HG03025 (cell line): ENCODE results near the gene CDS2.

Source experiments
- ATAC-seq: cut with Tn5 transposase; IDR thresholded peaks from one replicate; pipeline ENCODE4 v1.9.1; 2021; ENCODE audit warnings: mild to moderate bottlenecking, moderate library complexity; ENCODE audit not compliant: unreplicated experiment, low FRiP score

The CDS2 gene

DNA sequence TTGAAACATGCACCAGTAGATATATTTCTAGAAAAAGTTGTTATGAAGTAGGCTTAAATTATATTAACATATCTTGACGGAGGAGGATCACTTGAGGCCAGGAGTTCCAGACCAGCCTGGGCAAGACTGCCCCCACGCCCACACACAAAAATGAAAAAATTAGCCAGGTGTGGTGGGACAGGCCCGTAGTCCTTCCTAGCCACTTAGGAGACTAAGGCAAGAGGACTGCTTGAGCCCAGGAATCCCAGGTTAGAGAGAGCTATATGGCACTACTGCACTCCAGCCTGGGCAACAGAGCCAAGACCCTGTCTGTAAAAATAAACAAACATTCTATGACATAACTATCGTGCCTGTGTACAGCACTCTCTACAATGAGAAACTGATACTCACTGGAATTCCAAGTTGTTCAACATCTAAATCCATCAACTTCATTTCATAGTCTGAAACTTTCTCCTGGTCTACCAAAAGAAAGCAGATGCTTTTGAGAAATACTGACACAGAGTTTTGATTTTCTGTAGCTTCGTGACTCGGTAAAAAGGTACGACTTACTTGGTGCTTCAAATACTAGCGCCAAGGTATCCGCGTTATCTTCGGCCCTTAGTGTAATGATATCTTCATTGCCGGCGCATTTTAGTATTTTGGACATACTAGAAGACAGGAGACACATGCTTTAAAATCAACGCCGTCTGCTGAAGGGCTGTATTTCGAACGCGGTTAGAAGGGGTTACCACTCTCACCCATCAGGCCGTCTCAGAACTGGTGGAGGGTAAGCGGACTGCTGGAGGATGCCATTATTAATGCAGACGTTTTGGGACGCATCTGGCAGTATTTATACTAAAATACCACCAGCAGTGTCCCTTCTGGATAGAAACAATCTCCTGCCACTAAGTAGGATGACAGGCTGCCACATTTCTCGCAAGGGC, 8.3 kb upstream of the CDS2 start:
- no peak for ATAC-seq

DNA sequence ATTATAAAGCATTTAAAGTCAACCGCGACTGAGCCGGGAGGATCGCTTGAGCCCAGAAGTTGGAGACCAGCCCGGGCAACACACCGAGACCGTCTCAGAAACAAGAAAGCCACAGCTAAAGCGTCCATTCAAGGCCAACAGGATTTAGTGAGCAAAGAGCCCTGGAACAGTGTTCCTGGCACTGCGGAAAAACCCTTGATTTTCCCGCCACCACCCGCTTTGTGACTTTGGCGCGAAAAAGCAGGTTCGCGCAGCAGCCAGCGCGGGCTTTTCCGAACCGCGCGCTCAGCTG, 7.7 kb upstream of the CDS2 start:
- ATAC-seq: no peak

DNA sequence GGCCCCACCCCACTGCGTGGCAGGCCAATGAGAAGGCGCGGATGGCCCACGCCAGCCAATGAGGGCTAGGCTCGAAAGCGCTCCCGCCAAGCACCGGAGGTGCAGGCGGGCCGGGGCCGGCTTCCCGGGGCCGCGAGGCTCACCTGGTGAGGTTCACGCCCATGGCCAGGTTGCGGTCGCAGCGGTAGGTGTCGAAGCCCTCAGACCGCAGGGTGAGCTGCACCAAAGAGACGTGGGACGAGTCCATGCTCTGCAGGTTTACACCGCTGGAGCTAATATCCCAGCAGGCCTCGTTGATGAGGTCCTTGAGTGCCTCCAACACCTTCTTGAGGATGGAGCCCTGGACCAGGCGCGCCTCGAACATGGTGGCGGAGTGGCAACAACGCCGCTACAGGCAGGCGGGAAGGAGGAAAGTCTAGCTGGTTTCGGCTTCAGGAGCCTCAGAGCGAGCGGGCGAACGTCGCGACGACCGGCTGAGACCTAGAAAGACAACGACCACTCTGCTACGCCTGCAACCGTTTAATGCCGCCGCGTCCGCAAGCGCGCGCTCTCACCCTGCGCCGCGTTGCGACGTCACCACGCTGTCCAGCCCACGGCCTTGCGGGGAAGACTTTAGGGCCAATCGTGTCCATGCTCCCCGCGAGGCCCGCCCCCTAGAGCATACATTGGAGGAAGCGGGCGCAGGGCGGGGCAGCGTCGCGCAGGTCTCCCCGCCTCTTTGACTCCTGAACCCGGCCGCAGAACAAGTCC, 7.2 kb upstream of the CDS2 start, which contains the start of gene PCNA:
PCNA (minus strand) TSS at position 524 of the 750 bp plus-strand sequence; CDS start at position 364, 160 bp downstream.
- ATAC-seq: peak; percentile 94

DNA sequence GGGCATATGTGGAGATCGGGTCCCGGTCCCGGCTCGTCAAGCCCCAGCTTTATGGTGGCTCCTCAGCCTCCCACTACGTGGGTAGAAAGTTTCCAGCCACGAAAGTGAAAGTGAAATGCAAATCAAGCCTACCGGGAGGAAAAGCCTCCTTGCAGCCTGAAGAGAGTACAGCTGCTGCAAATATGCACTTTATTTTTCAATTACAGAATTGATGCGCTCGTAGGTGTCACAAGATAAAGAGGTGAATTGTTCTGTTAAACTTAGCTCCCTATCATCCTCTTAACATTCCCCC, 6.7 kb upstream of the CDS2 start:
- ATAC-seq: no peak

DNA sequence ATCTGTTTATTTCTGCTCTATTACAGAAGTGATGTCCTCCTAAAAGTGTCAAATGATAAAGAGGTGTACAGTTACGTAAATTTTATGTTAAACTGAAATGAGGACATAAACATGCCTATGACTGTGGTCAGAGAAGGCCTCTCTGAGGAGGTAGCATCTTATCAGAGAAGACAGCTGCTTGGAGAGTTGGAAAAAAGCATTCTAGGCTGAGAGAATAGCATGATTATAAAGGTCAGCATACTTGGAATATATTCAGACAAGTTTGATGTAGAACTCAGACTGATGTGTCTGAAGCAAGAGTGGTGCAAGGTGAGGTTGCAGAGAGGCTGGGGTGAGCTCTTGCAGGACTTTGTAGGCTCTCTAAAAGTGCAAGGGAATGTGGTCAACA, 3.9 kb upstream of the CDS2 start:
- ATAC-seq: no peak

DNA sequence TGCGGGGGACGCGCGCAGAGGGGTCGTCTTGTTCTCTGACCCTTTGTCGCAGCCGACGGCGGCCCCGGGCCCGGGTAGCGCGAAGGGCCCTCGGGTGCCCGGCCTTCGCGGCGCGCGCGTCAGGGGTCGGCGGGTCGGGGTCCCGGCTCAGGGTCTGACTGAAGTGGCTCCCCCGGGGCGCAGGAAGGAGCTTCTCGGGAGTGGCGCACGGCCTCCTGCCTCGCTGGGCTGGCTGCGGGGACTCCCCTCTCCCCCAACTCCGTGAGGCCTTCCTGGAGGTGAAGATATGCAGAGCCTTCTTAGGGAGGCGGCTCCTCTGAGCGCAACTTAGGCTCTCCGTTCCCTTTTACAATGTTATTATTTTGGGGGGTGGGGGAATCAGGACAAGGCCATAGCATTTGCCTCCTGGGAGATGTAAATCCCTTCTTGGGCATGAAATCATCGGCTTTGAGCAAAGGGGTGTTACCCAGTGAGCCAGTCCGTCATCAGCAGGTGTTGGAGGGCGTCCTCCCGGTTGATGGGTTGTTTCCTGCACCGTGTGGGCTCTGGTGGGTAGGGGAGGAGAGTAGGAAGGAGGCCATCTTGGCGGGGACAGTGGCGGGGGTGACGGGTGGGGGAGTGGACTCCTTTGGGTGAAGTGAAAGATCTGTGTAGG, 523 bp downstream of the CDS2 start:
- ATAC-seq: peak; percentile 12

DNA sequence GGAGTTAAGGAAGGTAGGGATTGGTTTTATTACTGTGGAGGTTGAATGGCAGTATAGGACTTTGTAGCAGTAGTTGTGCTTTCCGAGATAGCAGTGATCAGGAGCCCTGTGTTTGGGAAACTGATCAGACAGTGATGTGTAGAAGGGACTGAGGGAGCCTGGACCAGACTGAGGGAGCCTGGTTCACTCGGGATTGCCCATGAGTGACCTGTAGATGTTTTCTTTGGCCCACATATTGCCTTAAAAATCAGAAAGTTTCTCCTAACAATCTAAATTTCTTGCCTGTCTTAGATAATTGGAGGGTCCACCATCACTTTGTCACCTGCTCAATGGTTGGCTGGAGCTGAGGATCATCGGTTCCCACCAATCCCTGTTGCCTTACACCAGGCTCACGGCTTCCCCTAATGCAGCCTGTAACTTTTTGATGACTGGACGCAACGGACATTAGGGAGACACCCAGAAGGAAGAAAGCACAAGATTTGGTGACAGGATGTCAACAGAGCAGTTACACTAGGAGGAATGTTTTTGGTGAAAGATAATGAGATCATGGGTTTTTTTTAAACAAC, 1.1 kb downstream of the CDS2 start:
- ATAC-seq: no peak

DNA sequence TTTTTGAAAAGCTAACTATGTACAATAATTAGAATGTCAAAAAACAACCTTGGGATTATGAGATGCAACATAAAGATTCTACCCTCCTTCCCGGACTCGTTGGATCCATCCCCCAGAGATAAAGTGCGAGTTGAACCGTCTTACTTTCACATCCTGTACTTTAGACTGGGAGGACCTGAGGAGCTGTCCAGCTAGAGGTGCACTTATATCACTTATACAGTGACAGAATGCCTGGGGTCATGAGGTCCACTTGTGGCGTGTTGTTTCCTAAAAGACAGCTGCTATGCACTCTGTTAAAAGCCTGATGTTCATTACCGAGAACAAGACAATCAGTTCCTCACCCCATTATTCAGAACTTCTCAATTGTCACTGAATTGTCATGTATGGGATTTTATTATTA, 2.1 kb downstream of the CDS2 start:
- ATAC-seq: no peak

DNA sequence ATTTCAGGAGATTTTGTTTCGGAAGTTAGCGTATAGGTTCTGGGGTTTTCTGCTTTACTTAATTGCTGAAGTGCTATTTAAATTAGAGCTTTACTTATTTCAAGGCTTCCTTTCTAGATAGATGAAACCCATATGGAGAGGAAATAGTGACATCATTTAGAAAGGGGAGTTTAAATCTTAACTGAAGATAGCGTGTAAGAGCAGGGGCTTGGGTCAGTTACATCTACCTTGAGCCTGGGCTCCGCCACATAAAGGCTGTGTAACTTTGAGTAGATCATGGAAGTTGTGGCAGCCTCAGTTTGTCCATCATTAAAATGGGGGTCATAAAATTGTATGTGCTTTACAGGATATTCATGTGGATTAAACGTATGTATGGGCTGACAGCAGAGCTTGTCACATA, 4.7 kb downstream of the CDS2 start:
- no peak for ATAC-seq

DNA sequence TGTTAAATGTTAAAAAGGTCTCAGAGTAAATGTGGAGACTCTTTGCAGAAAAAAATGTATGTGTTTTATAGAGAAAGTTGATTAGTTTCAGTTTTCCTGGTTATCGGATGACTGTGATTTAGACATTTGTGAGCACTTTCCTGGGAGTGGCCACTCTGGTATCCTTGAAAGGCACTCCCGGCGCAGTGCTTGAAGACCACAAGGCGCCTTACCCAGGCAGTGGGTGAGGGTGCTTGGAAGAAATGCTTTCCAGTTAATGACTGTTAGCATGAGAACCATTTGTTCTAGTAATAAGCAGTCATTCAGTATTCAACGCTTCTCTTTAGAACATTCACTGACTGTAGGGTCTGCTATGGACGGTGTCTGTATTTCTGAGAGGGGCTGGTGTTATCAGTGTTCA, 7.2 kb downstream of the CDS2 start:
- ATAC-seq: no peak

DNA sequence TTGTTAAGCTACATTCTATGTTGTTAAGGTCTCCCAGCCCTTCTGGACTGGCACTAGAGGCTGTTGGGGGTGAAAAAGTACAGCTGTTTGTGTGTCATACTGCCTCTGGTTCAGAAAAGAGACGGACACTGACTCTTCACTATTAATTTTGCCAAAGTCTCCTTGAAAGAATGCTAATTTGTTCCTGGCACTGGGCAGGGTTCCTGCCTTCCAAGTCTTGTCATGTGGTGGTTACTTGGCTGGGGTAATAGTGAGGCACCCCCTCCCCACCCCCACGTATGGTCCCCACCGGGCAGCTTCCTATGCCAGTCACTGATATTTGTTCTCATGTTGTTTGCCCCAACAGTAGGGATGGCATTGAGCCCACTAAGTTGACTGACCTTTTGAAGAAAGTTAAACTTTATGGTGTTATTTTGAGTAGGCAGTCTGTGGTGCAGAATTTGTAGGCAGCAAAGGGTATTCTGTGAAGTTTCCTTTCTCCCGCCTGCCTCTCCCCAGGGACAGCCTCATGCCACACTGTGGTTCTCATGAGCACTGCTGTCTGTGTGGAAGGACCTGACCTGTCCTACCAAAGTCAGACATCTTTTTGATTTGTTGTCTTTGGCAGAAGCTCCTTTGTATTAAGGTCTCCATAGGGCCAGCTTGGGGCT, 8.7 kb downstream of the CDS2 start:
- ATAC-seq: no peak

DNA sequence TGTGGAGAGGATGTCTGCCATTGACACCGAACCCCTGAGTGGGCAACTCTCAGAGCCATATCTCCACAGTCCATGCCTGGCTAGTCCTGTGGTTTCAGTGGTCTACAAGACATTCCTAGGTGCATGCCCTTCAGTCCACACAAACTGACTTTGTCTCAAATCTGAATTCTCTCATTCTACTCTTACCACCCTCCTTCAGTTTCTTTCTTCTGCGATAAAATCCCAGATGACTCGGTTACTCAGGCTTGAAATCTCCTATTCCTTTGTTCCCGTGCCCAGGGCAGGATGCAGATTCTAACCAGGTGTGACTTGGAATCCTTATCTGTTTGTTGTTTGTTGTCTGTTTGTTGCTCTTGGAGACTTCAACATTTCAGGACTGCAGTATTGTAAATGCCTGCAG, 9.3 kb downstream of the CDS2 start:
- ATAC-seq: no peak

DNA sequence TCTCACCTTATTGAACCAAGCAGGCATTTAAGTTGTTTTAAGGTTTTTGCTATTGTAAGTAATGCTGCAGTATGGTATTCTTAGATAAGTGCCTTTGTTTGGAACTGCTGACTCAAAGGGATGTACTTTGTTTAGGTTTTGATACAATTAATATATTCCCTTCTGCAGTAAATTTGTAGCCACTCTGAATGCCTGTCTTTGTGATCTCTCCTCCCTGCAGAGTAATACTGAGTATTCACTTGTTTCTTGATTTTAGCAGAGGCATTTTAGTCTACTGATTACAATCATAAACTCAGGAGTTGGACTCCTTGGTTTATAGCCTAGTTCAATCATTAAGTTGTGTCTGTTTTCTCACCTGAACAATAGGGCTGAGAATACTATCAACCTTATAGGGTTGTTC, 13.4 kb downstream of the CDS2 start:
- no peak for ATAC-seq

DNA sequence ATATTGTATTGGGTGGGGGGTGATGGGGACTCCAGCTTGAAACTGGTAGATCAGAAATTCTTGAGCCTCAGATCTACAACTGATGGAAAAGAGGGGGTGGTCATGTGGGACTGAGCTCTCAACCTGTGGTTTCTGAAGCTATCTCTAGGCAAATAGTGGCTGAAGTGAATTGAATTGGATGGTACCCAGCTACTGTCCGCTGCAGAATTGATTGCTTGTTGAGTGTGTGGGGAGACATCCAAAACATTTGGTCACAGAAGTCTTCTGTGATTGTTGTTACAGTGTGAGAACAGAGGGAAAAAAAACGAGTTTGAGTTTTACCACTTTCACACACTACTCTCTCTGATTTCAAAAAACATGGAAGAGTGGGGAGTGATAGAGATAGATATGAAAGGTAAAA, 14.8 kb downstream of the CDS2 start:
- no peak for ATAC-seq

DNA sequence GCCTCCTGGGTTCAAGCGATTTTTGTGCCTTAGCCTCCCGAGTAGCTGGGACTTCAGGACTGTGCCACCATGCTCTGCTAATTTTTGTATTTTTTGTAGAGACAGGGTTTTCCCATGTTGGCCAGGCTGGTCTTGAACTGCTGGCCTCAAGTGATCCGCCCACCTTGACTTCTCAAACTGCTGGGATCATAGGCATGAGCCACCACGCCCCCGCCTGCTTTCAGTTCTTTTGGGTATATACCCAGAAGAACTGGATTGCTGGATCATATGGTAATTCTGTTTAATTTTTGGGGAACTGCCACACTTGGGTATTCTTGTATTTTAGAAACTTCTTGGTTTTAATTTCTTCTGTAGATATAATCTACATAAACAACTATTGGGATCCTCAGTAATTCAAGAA, 17.0 kb downstream of the CDS2 start:
- no peak for ATAC-seq

DNA sequence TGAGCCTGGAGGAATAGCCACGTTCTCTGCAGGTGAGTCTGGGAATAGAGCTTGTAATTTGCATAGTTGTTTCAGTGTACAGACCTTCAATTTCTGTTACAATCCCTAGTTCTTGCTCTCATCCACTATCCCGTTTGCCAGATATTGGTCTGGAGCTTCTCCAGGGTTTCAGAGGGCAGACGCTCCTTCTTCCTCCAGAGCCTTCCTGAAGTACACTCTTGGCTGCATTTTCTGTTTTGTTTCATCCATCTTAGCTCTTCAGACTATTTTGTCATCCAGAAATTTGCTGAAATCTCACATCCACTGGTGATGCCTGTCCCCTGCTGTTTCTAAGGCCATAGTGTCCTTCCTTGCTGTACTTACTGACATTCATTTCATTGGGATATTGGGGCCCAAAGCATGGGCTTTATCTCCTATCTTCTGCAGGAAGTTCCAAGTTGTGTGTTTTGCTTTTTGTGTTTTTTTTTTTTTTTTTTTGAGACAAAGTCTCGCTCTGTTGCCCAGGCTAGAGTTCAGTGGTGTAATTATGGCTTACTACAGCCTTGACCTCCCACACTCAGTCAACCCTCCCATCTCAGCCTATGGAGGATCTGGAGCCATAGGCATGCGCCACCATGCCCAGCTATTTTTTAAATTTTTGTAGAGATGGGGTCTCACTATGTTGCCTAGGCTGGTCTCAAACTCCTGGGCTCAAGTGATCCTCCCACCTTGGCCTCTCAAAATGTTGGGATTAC, 18.7 kb downstream of the CDS2 start:
- no peak for ATAC-seq

DNA sequence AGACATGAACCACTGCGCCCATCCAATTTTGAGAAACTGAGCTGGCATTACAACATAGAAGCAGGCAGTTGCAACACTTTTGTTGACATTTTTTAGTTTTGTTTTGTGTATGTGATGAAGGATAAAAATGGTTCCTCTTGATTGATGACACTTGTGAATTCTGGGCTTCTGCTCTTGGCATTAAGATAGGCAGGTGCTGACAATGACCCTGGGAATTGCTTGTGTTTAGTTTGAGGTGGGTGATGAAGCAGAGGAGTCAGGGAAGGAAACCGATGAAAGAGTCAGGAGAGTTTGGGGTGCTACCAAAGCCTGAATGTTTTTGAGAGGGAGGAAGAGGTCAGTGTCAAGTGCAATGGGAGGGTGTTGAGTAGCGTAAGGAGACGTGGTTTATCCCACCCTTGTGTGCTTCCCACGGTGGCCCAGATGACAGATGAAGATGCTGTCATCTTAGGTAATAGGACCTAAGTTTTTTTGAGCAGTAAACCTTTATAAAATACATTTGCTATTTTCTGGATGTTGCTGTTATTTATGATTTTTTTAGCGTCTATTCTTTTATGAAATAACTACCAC, 19.4 kb downstream of the CDS2 start:
- ATAC-seq: no peak

DNA sequence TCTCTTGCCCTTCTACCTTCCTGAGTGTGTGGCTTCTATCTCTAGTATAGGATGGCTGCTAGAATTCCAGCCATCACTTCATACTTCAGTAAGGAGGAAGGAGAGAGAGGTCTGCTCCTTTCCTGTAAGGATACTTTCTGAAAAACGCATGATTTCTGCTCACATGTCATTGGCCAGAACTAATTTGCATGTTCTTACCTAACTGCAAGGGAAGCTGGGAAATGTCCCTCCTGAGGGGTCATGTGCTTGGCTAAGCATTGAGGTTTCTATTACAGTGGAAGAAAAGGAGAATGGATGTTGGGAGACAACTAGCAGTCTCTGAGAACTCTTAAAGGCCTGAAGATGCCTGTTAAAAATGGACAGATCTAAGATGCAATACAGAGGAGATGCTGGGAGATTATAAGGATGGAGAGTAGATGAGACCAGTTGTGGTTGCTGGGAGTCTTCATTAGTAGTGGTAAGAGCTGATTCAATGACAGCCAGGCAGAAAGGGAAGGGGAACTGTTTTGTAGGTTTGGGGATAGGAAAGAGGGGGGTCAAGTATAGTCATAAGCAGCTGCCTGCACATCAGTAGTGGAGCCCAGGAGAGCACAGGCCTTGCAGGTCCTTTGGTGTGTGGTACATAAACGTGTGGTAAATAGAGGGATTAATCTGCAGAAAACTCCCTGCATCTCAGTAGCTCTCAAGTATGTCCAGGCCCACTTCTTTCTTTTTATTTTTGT, 20.2 kb downstream of the CDS2 start:
- no peak for ATAC-seq

DNA sequence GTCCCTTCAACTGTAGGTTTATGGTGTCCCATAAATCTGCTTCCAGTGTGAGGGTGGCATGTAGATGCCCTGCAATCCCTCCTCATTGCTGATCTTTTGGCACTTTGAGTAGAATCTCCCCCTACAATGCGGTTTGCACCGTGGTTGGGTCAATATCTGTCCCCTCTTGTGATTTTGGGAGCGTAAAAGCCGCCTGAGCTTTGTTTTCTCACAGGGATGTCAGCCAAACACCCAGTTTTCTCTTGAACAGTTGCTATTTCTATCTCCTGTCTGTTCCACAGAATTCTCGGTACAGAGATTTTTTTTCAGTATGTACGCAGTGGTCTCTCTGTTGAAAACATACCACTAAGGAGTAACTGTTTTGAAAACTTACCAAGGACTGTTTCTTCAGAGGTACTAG, 21.8 kb downstream of the CDS2 start:
- ATAC-seq: no peak
